BLaER1 (cell line): ENCODE results near the gene DRC7.

ENCODE experiments used
- H3K27ac ChIP-seq: shearing (Covaris generic); formaldehyde crosslinking; 2 replicates; pipeline ENCODE4 v1.8.1; 2022
- H3K27me3 ChIP-seq: shearing (Covaris generic); formaldehyde crosslinking; 2 replicates; pipeline ENCODE4 v1.8.1; 2022
- H3K36me3 ChIP-seq: shearing (Covaris generic); formaldehyde crosslinking; 2 replicates; pipeline ENCODE4 v1.8.1; 2022
- H3K4me1 ChIP-seq: shearing (Covaris generic); formaldehyde crosslinking; 2 replicates; pipeline ENCODE4 v1.8.1; 2022
- H3K4me2 ChIP-seq: shearing (Covaris generic); formaldehyde crosslinking; 2 replicates; pipeline ENCODE4 v1.8.1; 2022
- H3K4me3 ChIP-seq: shearing (Covaris generic); formaldehyde crosslinking; 2 replicates; pipeline ENCODE4 v1.8.1; 2022
- H3K9ac ChIP-seq: shearing (Covaris generic); formaldehyde crosslinking; 2 replicates; pipeline ENCODE4 v1.8.1; 2022
- H3K9me3 ChIP-seq: shearing (Covaris generic); formaldehyde crosslinking; 2 replicates; pipeline ENCODE4 v1.8.1; 2022
- H4K20me1 ChIP-seq: shearing (Covaris generic); formaldehyde crosslinking; 2 replicates; pipeline ENCODE4 v1.8.1; 2022
- Cebpa-rat ChIP-seq: shearing (Covaris generic); IDR thresholded peaks from 2 replicates; pipeline ENCODE4 v1.8.1; 2022

Gene DRC7

GRCh38 chr16:57649846-57650245 lies 44.8 kb upstream of the DRC7 start:
- Histone ChIP-seq H3K4me2 (peak overlapping the region; percentile 12; the same call in 1 of the 2 replicates), H4K20me1 (no peaks in the 10 kb centered on the region), H3K27me3 (no peaks in the 10 kb centered on the region), H3K27ac (peak overlapping the region; percentile 32), H3K9me3 (no peaks in the 10 kb centered on the region), H3K4me1 (peaks cover 94% of the 10 kb centered on the region), H3K4me3 (no peak overlapping the region), H3K9ac (no peak overlapping the region), H3K36me3 (peaks cover 3% of the 10 kb centered on the region; the same call in 1 of the 2 replicates)
- no peak for TF ChIP-seq Cebpa-rat

GRCh38 chr16:57651344-57652333 lies 43.0 kb upstream of the DRC7 start:
- no peak overlapping the region for H3K4me3 ChIP-seq
- H3K27me3 ChIP-seq = no peaks in the 10 kb centered on the region
- H3K36me3 ChIP-seq = peaks cover 3% of the 10 kb centered on the region; the same call in 1 of the 2 replicates
- H3K27ac ChIP-seq = peak overlapping the region; percentile 83
- no peak overlapping the region for H3K9ac ChIP-seq
- peaks cover 79% of the 10 kb centered on the region for H3K4me1 ChIP-seq
- H3K4me2 ChIP-seq = peak overlapping the region; percentile 77
- no peaks in the 10 kb centered on the region for H4K20me1 ChIP-seq
- TF ChIP-seq Cebpa-rat = no peak
- H3K9me3 ChIP-seq = no peaks in the 10 kb centered on the region

- no peak for TF ChIP-seq Cebpa-rat
- peak overlapping the region; percentile 69 for H3K9ac ChIP-seq
- H3K4me1 ChIP-seq = peaks cover 67% of the 10 kb centered on the region
Observed at GRCh38 chr16:57652695-57653471, 41.7 kb upstream of the DRC7 start.

GRCh38 chr16:57653936-57654335 lies 40.7 kb upstream of the DRC7 start:
- Histone ChIP-seq H3K4me2 (peak overlapping the region; percentile 77), H3K27ac (peak overlapping the region; percentile 83), H3K9me3 (no peaks in the 10 kb centered on the region), H3K9ac (peak overlapping the region; percentile 69), H3K4me3 (no peak overlapping the region), H3K4me1 (peaks cover 57% of the 10 kb centered on the region), H3K36me3 (peaks cover 3% of the 10 kb centered on the region; the same call in 1 of the 2 replicates), H4K20me1 (no peaks in the 10 kb centered on the region), H3K27me3 (no peaks in the 10 kb centered on the region)
- TF ChIP-seq Cebpa-rat = no peak

More at GRCh38 chr16:57652695-57653471, 41.7 kb upstream of the DRC7 start:
- Histone ChIP-seq H3K4me3 (no peak overlapping the region), H4K20me1 (no peaks in the 10 kb centered on the region), H3K9me3 (no peaks in the 10 kb centered on the region), H3K4me2 (peak overlapping the region; percentile 77), H3K27ac (peak overlapping the region; percentile 83), H3K36me3 (peaks cover 3% of the 10 kb centered on the region; the same call in 1 of the 2 replicates), H3K27me3 (no peaks in the 10 kb centered on the region)

GRCh38 chr16:57656342-57656955 lies 38.2 kb upstream of the DRC7 start:
- Histone ChIP-seq H3K27me3 (no peaks in the 10 kb centered on the region), H3K36me3 (no peaks in the 10 kb centered on the region; the same call in 1 of the 2 replicates), H3K4me2 (no peak overlapping the region), H3K4me3 (no peak overlapping the region), H3K9ac (no peak overlapping the region), H3K27ac (no peak overlapping the region), H3K9me3 (no peaks in the 10 kb centered on the region), H4K20me1 (no peaks in the 10 kb centered on the region), H3K4me1 (peaks cover 45% of the 10 kb centered on the region)
- TF ChIP-seq Cebpa-rat = no peak

- Histone ChIP-seq H3K36me3 (no peaks in the 10 kb centered on the region; the same call in 1 of the 2 replicates), H3K9me3 (no peaks in the 10 kb centered on the region), H3K4me2 (no peak overlapping the region), H3K4me1 (peaks cover 37% of the 10 kb centered on the region), H3K9ac (no peak overlapping the region), H3K27ac (no peak overlapping the region), H4K20me1 (no peaks in the 10 kb centered on the region), H3K4me3 (no peak overlapping the region), H3K27me3 (no peaks in the 10 kb centered on the region)
- TF ChIP-seq Cebpa-rat = no peak
Observed at GRCh38 chr16:57657228-57657627, 37.4 kb upstream of the DRC7 start.

- TF ChIP-seq Cebpa-rat = no peak
- Histone ChIP-seq H3K4me1 (peaks cover 27% of the 10 kb centered on the region), H3K4me3 (no peak overlapping the region), H3K9me3 (no peaks in the 10 kb centered on the region), H3K9ac (no peak overlapping the region), H3K4me2 (no peak overlapping the region), H3K27me3 (no peaks in the 10 kb centered on the region), H4K20me1 (no peaks in the 10 kb centered on the region), H3K36me3 (no peaks in the 10 kb centered on the region; the same call in 1 of the 2 replicates), H3K27ac (no peak overlapping the region)
Observed at GRCh38 chr16:57658130-57658877, 36.3 kb upstream of the DRC7 start.

- Histone ChIP-seq H3K4me2 (no peak overlapping the region), H4K20me1 (no peaks in the 10 kb centered on the region), H3K9ac (no peak overlapping the region), H3K9me3 (no peaks in the 10 kb centered on the region), H3K36me3 (peaks cover 4% of the 10 kb centered on the region; the same call in 1 of the 2 replicates), H3K27me3 (no peaks in the 10 kb centered on the region), H3K4me1 (peaks cover 19% of the 10 kb centered on the region), H3K27ac (no peak overlapping the region), H3K4me3 (no peak overlapping the region)
- TF ChIP-seq Cebpa-rat = no peak
Observed at GRCh38 chr16:57658878-57659674, 35.5 kb upstream of the DRC7 start.
